Natural killer cell (primary cell): ENCODE data around the gene ATG10. TPM values are rescaled to one million over a fixed set of nuclear protein-coding genes. Genes with fewer than 3 reads are reported as not detected.

Experiments used
- ATAC-seq, 3 donors: fragments of 150-1000 bp in 2 of 3; fragments of 200-7000 bp in 1 of 3; cut with Tn5 transposase; 1 replicate in 1 of 3; 2 replicates in 2 of 3; pipeline ENCODE4 v1.10.0; 2021; ENCODE audit warnings: mild to moderate bottlenecking in 2 of 3, moderate library complexity in 2 of 3
- DNase-seq, 2 donors: peaks; one replicate each; pipeline versions ENCODE4 v3.0.0 to v3.0.0-alpha.2; 2013 to 2021; ENCODE audit warnings: mixed read lengths in 1 of 2
- H3K27ac ChIP-seq: one replicate; pipeline ENCODE4 v1.5.1; 2013; ENCODE audit warnings: mild to moderate bottlenecking, low read length
- H3K27me3 ChIP-seq: one replicate; pipeline ENCODE4 v1.6.1; 2013; ENCODE audit warnings: low read length; ENCODE audit not compliant: control insufficient read depth, insufficient read depth
- H3K36me3 ChIP-seq: one replicate; pipeline ENCODE4 v1.6.1; 2013; ENCODE audit warnings: low read length; ENCODE audit not compliant: control insufficient read depth, insufficient read depth
- H3K4me1 ChIP-seq: one replicate; pipeline ENCODE4 v1.6.1; 2013; ENCODE audit warnings: low read length; ENCODE audit not compliant: control insufficient read depth, insufficient read depth
- H3K4me3 ChIP-seq: one replicate; pipeline ENCODE4 v1.5.1; 2013; ENCODE audit warnings: low read length
- H3K9me3 ChIP-seq: one replicate; pipeline ENCODE4 v1.6.1; 2013; ENCODE audit warnings: low read length; ENCODE audit not compliant: control insufficient read depth, insufficient read depth
- H3K27ac Mint-ChIP-seq, 2 donors: one replicate each; pipeline ENCODE4 v1.8.0; 2022; ENCODE audit warnings: mild to moderate bottlenecking in 2 of 2, mixed read lengths in 2 of 2, moderate library complexity in 1 of 2
- H3K27me3 Mint-ChIP-seq, 2 donors: one replicate each; pipeline ENCODE4 v1.8.0; 2022; ENCODE audit warnings: low read depth in 2 of 2, mixed read lengths in 2 of 2
- H3K36me3 Mint-ChIP-seq: one replicate; pipeline ENCODE4 v1.8.0; 2022; ENCODE audit warnings: mixed read lengths
- H3K4me1 Mint-ChIP-seq, 2 donors: one replicate each; pipeline ENCODE4 v1.8.0; 2022; ENCODE audit warnings: mixed read lengths in 2 of 2
- H3K4me3 Mint-ChIP-seq: one replicate; pipeline ENCODE4 v1.8.0; 2022; ENCODE audit warnings: mild to moderate bottlenecking, moderate library complexity, mixed read lengths
- H3K9me3 Mint-ChIP-seq, 2 donors: one replicate each; pipeline ENCODE4 v1.8.0; 2022; ENCODE audit warnings: mixed read lengths in 2 of 2
- WGBS: methylation state at CpG from one replicate; pipeline ENCODE4 v1.1.7; 2013; ENCODE audit warnings: missing lambda C conversion rate; ENCODE audit not compliant: insufficient coverage; 5-methylcytosine and 5-hydroxymethylcytosine counted together
- intact Hi-C: fragments of 100-400 bp; cut with micrococcal nuclease; formaldehyde crosslinking; loops from one replicate; pipeline ENCODE4 v1.14.2; 2022
- total RNA-seq, 4 donors: library from RNA; stranded (reverse); fragments of 120-200 nt in 1 of 4; gene quantifications; one replicate each; pipeline versions ENCODE4 v1.2.3 to v1.2.4, GENCODE V29; 2013 to 2022
- TF ChIP-seq, protein P1 (sequence below): fragments of 200-600 bp; IDR thresholded peaks from one replicate; pipeline ENCODE4 v1.8.0; 2022; ENCODE audit warnings: antibody characterized with exemption

The ATG10 gene
- total RNA-seq, 3 donors from 2014 or later (not counting 1 experiment from before 2014, with no cell fraction given): 9.0 to 11.5 (median 11.4) TPM

DNA sequence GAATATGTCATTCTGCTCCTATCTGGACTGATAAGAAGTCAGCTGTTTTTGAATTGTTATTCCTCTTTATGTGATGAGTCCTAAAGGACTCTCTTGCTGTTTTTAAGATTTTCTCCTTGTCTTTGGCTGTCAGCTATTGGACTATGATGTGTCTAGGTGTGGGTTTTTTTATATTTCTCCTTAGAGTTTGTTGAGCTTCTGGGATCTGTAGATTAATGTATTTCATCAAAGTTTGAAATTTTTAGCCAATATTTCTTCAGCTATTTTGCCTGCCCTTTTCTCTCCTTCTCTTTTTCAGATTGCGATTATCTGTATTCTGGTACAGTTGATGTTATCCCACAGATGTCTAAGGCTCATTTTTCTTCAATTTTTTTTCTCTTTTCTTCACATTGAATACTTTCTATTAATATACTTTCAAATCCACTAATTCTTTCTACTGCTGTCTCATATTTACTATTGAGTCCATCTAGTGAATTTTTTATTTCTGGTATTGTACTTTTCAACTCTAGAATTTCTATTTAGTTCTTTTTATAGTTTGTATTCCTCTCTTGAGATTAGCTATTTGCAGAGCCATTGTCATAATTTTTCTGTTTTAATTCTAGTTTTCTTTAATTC, 275.2 kb downstream of the ATG10 start:
- H3K9me3 ChIP-seq: peaks cover 3% of the 10 kb centered on the region
- Mint-ChIP-seq H3K4me3 (no peak overlapping the region), H3K4me1 (no peaks in the 10 kb centered on the region), H3K36me3 (peaks cover 18% of the 10 kb centered on the region), H3K27ac (no peak overlapping the region), H3K9me3 (peaks cover 3 to 12% of the 10 kb centered on the region in 2 donors), H3K27me3 (no peaks in the 10 kb centered on the region)
- intact Hi-C loops: no loop called here
- no peaks in the 10 kb centered on the region for H3K36me3 ChIP-seq
- no peak for ATAC-seq
- TF ChIP-seq, protein P1, sequence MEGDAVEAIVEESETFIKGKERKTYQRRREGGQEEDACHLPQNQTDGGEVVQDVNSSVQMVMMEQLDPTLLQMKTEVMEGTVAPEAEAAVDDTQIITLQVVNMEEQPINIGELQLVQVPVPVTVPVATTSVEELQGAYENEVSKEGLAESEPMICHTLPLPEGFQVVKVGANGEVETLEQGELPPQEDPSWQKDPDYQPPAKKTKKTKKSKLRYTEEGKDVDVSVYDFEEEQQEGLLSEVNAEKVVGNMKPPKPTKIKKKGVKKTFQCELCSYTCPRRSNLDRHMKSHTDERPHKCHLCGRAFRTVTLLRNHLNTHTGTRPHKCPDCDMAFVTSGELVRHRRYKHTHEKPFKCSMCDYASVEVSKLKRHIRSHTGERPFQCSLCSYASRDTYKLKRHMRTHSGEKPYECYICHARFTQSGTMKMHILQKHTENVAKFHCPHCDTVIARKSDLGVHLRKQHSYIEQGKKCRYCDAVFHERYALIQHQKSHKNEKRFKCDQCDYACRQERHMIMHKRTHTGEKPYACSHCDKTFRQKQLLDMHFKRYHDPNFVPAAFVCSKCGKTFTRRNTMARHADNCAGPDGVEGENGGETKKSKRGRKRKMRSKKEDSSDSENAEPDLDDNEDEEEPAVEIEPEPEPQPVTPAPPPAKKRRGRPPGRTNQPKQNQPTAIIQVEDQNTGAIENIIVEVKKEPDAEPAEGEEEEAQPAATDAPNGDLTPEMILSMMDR: no peak
- WGBS: 100% methylated on average over 1 of the region's 1 CpG
- H3K4me3 ChIP-seq: no peak overlapping the region
- no peaks in the 10 kb centered on the region for H3K27me3 ChIP-seq
- H3K4me1 ChIP-seq: no peaks in the 10 kb centered on the region
- H3K27ac ChIP-seq: no peak overlapping the region
- no peak for DNase-seq

DNA sequence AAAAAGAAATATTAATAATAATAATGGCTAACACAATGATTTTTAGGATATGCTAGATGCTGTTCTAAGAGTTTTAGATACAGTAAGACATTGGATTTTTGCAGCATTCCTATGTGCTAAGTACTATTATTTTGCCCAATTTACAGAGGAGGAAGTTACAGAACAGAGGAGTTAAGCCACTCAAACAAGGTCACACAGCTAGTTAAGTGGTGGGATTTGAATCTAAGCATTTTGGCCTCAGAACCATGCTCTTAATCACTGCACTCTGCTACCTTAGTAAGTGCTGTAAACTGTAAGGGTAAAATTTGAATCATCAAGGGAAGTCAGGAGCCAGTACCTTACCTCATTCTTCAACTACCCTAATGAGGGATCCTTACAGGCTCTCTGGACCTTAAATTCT, 280.9 kb downstream of the ATG10 start:
- intact Hi-C loops: no loop called here
- no peak overlapping the region for H3K4me3 Mint-ChIP-seq
- no peak for ATAC-seq
- H3K27ac ChIP-seq: no peak overlapping the region
- peaks cover 3 to 4% of the 10 kb centered on the region in 2 donors for H3K9me3 Mint-ChIP-seq
- H3K27ac Mint-ChIP-seq: no peak overlapping the region
- peaks cover 7% of the 10 kb centered on the region for H3K36me3 Mint-ChIP-seq
- peaks cover 3% of the 10 kb centered on the region for H3K9me3 ChIP-seq
- no peak overlapping the region for H3K4me3 ChIP-seq
- H3K27me3 ChIP-seq: no peaks in the 10 kb centered on the region
- H3K4me1 ChIP-seq: no peaks in the 10 kb centered on the region
- DNase-seq: no peak
- TF ChIP-seq, protein P1: no peak
- no peaks in the 10 kb centered on the region for H3K36me3 ChIP-seq
- no peaks in the 10 kb centered on the region for H3K4me1 Mint-ChIP-seq
- no peaks in the 10 kb centered on the region for H3K27me3 Mint-ChIP-seq

DNA sequence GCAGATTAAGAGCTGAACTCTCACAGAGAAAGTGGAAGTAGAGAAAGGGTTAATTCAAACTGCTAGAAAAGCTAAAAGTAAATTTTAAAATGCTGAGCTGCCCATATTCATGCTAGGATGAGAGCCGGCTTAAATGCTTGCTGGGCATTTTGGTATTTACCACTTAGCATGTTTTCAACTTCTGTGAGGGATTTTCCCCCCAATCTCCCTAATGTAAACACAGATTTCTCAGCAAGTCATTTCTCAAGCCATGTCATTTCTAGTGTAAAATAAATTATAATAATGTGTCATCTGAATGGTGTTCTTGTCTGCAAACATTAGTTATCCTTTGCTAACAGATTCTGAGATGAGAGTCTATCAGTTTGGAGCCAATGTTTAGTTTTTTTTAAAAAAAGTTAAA, 284.0 kb downstream of the ATG10 start:
- Mint-ChIP-seq H3K27me3 (no peaks in the 10 kb centered on the region), H3K9me3 (no peaks in the 10 kb centered on the region), H3K27ac (no peak overlapping the region), H3K4me1 (no peaks in the 10 kb centered on the region), H3K4me3 (no peak overlapping the region), H3K36me3 (no peaks in the 10 kb centered on the region)
- Histone ChIP-seq H3K36me3 (no peaks in the 10 kb centered on the region), H3K4me3 (no peak overlapping the region), H3K9me3 (no peaks in the 10 kb centered on the region), H3K27me3 (no peaks in the 10 kb centered on the region), H3K27ac (no peak overlapping the region), H3K4me1 (no peaks in the 10 kb centered on the region)
- WGBS: 78% methylated on average over 1 of the region's 1 CpG
- intact Hi-C loops: no loop called here
- DNase-seq (no peak), ATAC-seq (no peak)
- TF ChIP-seq, protein P1: no peak

DNA sequence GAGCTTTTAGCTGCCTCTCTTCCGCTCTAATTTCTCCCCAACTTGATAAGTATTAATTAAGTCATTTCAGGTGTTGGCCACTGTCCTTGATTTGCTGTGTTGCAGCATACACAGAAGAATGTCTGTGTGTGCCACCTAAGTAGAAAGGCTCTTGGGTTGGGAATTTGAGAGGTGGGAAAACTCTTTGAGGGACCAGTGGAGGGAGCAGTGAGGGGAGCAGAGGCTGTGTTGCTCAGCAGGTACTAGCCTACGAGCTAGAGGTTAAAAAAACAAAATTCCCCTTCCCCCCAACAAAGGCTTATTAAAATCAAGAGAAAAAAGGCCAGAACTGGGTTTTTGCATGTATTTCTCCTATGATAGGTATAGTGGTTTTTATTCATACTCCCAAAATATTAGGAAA, 285.4 kb downstream of the ATG10 start:
- H3K9me3 Mint-ChIP-seq: no peaks in the 10 kb centered on the region

More for the DNA sequence above, 285.4 kb downstream of the ATG10 start:
- Mint-ChIP-seq H3K4me1 (no peaks in the 10 kb centered on the region), H3K4me3 (no peak overlapping the region), H3K27me3 (no peaks in the 10 kb centered on the region), H3K27ac (no peak overlapping the region), H3K36me3 (no peaks in the 10 kb centered on the region)
- intact Hi-C loops: no loop called here
- DNase-seq (no peak), ATAC-seq (no peak)
- WGBS: 100% methylated on average over 1 of the region's 2 CpGs
- Histone ChIP-seq H3K4me1 (no peaks in the 10 kb centered on the region), H3K4me3 (no peak overlapping the region), H3K9me3 (no peaks in the 10 kb centered on the region), H3K27me3 (no peaks in the 10 kb centered on the region), H3K27ac (no peak overlapping the region), H3K36me3 (no peaks in the 10 kb centered on the region)
- TF ChIP-seq, protein P1: no peak
